ENCODE data around the gene HYAL1.

Gene HYAL1

DNA sequence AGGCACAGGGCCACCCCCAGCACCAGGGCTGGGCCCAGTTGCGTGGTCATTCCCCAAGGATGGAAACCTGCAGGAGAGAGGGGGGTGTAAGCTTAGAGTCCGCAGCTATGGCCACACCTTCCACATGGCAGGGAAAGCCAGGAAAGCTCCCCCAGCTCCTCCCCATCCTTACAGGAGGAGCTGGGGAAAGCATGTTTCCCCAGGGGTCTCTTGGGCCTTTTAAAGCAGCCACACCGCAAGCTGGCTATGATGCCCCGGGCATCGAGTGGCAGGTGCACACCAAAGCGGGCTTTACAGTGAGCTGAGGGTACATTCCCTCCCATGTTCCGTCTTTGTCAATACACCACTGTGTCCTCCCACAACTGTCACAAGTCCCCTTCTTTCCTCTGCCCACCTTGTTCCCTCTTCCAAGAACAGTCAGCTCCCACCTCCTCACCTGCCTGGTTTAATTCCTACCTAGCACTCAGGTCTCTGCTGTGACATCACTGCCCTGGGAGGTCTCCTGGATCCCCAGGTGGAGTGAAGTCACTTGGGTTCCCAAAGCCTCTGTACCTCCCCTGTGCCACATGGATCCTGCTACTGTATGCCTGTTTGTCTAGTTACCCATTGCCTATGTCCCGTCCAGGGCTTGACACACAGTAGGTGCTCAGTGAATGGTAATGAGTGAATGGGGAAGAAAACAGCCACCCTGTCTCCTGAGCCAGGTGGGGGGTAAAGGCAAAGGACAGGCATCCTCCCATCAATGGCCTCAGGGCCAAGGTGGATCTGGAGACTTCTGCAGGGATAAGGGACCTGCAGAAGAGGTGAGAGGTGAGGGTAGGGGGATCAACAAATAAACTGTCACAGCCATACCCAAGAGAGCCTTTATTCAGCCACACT, 7.6 kb downstream of the HYAL1 start:
- no peaks in the 10 kb centered on the region for H3K9me3 ChIP-seq (ENCODE audit: control insufficient read depth, insufficient read depth, low read depth, low read length)
- ChIA-PET CTCF (no interaction called here), POLR2A (interaction anchor here (0.7 to 2.0 kb wide), 3 partner anchors 26 to 41 kb away, joined by 3 to 7 read pairs (median 4); partner anchors contain the start of genes HYAL2 and TUSC2)
- H3K36me3 ChIP-seq (ENCODE audit: control insufficient read depth in 2 of 2, insufficient read depth in 1 of 2, low read length in 2 of 2): peaks cover 0 to 4% of the 10 kb centered on the region in 2 experiments; a peak in 1 of 3 replicates
- H3K27ac ChIP-seq (ENCODE audit: extremely low read depth, low read depth, low read length): no peak overlapping the region
- H3K4me3 ChIP-seq (ENCODE audit: low read depth, low read length): no peak overlapping the region
- TF ChIP-seq GLIS1 (tag by site-specific recombination; IDR thresholded peaks at IDR 0.05) (peak; percentile 48; the same call in 1 of the 2 replicates), ZNF670 (tag by site-specific recombination; IDR thresholded peaks at IDR 0.05; ENCODE audit: low read depth) (no peak)
- H3K4me1 ChIP-seq (ENCODE audit: control insufficient read depth, insufficient read depth, low read length): no peaks in the 10 kb centered on the region

DNA sequence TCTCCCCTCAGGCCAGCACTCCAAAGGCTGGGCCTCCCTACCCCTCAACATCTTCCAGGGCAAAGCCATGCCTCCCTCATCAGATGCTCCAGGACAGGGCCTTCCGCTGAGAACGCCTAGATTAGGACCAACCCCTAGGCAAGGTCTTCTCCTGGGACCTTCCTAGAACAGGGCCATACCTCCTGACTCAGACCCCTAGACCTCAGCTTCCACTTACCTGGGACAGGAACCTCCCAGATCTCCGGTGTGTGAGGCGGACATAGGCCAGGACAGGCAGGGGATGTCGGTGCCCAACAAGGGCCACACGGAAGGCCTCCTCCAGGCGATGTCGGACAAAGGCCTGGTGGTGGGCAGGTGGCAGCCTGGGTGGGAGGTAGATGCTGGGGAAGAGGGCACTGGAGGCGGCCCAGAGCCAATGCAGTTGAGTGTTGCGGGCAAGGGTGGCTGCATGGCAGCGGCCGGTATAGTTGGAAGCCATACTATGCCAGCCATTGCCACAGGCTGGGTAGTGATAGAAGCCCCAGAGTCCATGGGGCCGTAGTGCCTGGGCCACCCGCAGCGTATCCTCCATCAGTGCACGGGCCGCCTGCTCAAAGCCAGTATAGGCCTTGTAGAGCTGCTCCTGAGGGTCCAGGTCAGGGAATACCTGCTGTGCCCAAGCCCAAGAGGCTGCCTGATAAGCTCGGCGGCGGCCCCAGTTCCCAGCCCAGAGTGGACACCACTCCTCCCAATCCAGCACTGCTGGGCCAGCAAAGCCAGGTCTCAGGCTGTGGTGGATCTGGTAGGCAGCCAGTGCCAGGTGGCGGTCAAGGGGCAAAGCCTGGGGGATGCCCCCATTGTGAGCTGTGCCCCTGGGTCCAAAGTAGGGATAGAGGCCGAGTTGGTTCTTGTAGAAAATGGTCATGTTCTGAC, 8.6 kb downstream of the HYAL1 start:
- Histone ChIP-seq H3K4me3 (ENCODE audit: low read depth, low read length) (no peak overlapping the region), H3K9me3 (ENCODE audit: control insufficient read depth, insufficient read depth, low read depth, low read length) (no peaks in the 10 kb centered on the region), H3K4me1 (ENCODE audit: control insufficient read depth, insufficient read depth, low read length) (no peaks in the 10 kb centered on the region), H3K27ac (ENCODE audit: extremely low read depth, low read depth, low read length) (no peak overlapping the region), H3K36me3 (ENCODE audit: control insufficient read depth in 2 of 2, insufficient read depth in 1 of 2, low read length in 2 of 2) (peaks cover 0 to 14% of the 10 kb centered on the region in 2 experiments; a peak in 1 of 3 replicates)
- ChIA-PET CTCF (interaction anchor here (0.6 kb wide), 1 partner anchor 27 kb away, joined by 3 read pairs; no protein-coding TSS in a partner anchor), POLR2A (interaction anchor here (0.7 to 2.0 kb wide), 3 partner anchors 27 to 42 kb away, joined by 3 to 7 read pairs (median 4); partner anchors contain the start of genes HYAL2 and TUSC2)
- TF ChIP-seq ZFP3 (tag by site-specific recombination; IDR thresholded peaks at IDR 0.05; ENCODE audit: low read depth) (no peak), ZNF37A (tag by site-specific recombination; IDR thresholded peaks at IDR 0.05) (no peak), ZNF423 (tag by site-specific recombination; IDR thresholded peaks at IDR 0.05) (no peak), TRIM28 (IDR thresholded peaks at IDR 0.05; ENCODE audit: borderline replicate concordance, low read length) (no peak), ZNF146 (tag by site-specific recombination; IDR thresholded peaks at IDR 0.05) (no peak), ZNF174 (tag by site-specific recombination; IDR thresholded peaks at IDR 0.05) (no peak), OSR2 (tag by site-specific recombination; IDR thresholded peaks at IDR 0.05) (no peak), ZBTB7A (tag by site-specific recombination; IDR thresholded peaks at IDR 0.05; ENCODE audit: low read depth) (no peak)
- TF ChIP-seq, protein P1, sequence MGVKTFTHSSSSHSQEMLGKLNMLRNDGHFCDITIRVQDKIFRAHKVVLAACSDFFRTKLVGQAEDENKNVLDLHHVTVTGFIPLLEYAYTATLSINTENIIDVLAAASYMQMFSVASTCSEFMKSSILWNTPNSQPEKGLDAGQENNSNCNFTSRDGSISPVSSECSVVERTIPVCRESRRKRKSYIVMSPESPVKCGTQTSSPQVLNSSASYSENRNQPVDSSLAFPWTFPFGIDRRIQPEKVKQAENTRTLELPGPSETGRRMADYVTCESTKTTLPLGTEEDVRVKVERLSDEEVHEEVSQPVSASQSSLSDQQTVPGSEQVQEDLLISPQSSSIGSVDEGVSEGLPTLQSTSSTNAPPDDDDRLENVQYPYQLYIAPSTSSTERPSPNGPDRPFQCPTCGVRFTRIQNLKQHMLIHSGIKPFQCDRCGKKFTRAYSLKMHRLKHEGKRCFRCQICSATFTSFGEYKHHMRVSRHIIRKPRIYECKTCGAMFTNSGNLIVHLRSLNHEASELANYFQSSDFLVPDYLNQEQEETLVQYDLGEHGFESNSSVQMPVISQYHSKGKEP (tag by site-specific recombination; IDR thresholded peaks at IDR 0.05): no peak
- TF ChIP-seq, protein P2, sequence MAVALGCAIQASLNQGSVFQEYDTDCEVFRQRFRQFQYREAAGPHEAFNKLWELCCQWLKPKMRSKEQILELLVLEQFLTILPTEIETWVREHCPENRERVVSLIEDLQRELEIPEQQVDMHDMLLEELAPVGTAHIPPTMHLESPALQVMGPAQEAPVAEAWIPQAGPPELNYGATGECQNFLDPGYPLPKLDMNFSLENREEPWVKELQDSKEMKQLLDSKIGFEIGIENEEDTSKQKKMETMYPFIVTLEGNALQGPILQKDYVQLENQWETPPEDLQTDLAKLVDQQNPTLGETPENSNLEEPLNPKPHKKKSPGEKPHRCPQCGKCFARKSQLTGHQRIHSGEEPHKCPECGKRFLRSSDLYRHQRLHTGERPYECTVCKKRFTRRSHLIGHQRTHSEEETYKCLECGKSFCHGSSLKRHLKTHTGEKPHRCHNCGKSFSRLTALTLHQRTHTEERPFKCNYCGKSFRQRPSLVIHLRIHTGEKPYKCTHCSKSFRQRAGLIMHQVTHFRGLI (tag by site-specific recombination; IDR thresholded peaks at IDR 0.05): no peak
- TF ChIP-seq, protein P3, sequence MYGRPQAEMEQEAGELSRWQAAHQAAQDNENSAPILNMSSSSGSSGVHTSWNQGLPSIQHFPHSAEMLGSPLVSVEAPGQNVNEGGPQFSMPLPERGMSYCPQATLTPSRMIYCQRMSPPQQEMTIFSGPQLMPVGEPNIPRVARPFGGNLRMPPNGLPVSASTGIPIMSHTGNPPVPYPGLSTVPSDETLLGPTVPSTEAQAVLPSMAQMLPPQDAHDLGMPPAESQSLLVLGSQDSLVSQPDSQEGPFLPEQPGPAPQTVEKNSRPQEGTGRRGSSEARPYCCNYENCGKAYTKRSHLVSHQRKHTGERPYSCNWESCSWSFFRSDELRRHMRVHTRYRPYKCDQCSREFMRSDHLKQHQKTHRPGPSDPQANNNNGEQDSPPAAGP (tag by site-specific recombination; IDR thresholded peaks at IDR 0.05): no peak
- TF ChIP-seq, protein P4, sequence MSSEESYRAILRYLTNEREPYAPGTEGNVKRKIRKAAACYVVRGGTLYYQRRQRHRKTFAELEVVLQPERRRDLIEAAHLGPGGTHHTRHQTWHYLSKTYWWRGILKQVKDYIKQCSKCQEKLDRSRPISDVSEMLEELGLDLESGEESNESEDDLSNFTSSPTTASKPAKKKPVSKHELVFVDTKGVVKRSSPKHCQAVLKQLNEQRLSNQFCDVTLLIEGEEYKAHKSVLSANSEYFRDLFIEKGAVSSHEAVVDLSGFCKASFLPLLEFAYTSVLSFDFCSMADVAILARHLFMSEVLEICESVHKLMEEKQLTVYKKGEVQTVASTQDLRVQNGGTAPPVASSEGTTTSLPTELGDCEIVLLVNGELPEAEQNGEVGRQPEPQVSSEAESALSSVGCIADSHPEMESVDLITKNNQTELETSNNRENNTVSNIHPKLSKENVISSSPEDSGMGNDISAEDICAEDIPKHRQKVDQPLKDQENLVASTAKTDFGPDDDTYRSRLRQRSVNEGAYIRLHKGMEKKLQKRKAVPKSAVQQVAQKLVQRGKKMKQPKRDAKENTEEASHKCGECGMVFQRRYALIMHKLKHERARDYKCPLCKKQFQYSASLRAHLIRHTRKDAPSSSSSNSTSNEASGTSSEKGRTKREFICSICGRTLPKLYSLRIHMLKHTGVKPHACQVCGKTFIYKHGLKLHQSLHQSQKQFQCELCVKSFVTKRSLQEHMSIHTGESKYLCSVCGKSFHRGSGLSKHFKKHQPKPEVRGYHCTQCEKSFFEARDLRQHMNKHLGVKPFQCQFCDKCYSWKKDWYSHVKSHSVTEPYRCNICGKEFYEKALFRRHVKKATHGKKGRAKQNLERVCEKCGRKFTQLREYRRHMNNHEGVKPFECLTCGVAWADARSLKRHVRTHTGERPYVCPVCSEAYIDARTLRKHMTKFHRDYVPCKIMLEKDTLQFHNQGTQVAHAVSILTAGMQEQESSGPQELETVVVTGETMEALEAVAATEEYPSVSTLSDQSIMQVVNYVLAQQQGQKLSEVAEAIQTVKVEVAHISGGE (tag by site-specific recombination; conservative IDR thresholded peaks at IDR 0.05; ENCODE audit: low read depth): no peak
- TF ChIP-seq, protein P5, sequence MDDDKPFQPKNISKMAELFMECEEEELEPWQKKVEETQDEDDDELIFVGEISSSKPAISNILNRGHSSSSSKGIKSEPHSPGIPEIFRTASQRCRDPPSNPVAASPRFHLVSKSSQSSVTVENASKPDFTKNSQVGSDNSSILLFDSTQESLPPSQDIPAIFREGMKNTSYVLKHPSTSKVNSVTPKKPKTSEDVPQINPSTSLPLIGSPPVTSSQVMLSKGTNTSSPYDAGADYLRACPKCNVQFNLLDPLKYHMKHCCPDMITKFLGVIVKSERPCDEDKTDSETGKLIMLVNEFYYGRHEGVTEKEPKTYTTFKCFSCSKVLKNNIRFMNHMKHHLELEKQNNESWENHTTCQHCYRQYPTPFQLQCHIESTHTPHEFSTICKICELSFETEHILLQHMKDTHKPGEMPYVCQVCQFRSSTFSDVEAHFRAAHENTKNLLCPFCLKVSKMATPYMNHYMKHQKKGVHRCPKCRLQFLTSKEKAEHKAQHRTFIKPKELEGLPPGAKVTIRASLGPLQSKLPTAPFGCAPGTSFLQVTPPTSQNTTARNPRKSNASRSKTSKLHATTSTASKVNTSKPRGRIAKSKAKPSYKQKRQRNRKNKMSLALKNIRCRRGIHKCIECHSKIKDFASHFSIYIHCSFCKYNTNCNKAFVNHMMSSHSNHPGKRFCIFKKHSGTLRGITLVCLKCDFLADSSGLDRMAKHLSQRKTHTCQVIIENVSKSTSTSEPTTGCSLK (tag by site-specific recombination; IDR thresholded peaks at IDR 0.05): no peak
- TF ChIP-seq, protein P6, sequence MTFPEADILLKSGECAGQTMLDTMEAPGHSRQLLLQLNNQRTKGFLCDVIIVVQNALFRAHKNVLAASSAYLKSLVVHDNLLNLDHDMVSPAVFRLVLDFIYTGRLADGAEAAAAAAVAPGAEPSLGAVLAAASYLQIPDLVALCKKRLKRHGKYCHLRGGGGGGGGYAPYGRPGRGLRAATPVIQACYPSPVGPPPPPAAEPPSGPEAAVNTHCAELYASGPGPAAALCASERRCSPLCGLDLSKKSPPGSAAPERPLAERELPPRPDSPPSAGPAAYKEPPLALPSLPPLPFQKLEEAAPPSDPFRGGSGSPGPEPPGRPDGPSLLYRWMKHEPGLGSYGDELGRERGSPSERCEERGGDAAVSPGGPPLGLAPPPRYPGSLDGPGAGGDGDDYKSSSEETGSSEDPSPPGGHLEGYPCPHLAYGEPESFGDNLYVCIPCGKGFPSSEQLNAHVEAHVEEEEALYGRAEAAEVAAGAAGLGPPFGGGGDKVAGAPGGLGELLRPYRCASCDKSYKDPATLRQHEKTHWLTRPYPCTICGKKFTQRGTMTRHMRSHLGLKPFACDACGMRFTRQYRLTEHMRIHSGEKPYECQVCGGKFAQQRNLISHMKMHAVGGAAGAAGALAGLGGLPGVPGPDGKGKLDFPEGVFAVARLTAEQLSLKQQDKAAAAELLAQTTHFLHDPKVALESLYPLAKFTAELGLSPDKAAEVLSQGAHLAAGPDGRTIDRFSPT (tag by site-specific recombination; IDR thresholded peaks at IDR 0.05): no peak
